GM19043 (cell line): Measurements from ENCODE around the gene COL8A2.

Experiments
- ATAC-seq: cut with Tn5 transposase; IDR thresholded peaks from one replicate; pipeline ENCODE4 v1.9.1; 2021; ENCODE audit warnings: low read depth; ENCODE audit not compliant: unreplicated experiment

Gene COL8A2

GRCh38 chr1:36137776-36138175 is 12.8 kb upstream of the COL8A2 start:
- ATAC-seq: no peak

GRCh38 chr1:36137226-36137625 is 12.2 kb upstream of the COL8A2 start:
- ATAC-seq: no peak

- ATAC-seq: no peak
These were observed 11.5 kb upstream of the COL8A2 start for GRCh38 chr1:36136535-36136934.

- no peak for ATAC-seq
These were observed 10.8 kb upstream of the COL8A2 start for GRCh38 chr1:36135796-36136195.

- ATAC-seq: no peak
These were observed 10.3 kb upstream of the COL8A2 start for GRCh38 chr1:36135330-36135667.

GRCh38 chr1:36134505-36135329 is 9.7 kb upstream of the COL8A2 start:
- no peak for ATAC-seq

- ATAC-seq: no peak
These were observed 9.0 kb upstream of the COL8A2 start for GRCh38 chr1:36134031-36134430.

- no peak for ATAC-seq
These were observed 8.5 kb upstream of the COL8A2 start for GRCh38 chr1:36133484-36133883.

GRCh38 chr1:36132029-36132428 is 7.0 kb upstream of the COL8A2 start:
- ATAC-seq: no peak

- ATAC-seq: no peak
These were observed 3.8 kb upstream of the COL8A2 start for GRCh38 chr1:36128905-36129206.

- no peak for ATAC-seq
These were observed 3.3 kb upstream of the COL8A2 start for GRCh38 chr1:36128126-36128904.

- ATAC-seq: no peak
These were observed 1.9 kb upstream of the COL8A2 start for GRCh38 chr1:36126797-36127500.

- no peak for ATAC-seq
These were observed 1.1 kb upstream of the COL8A2 start for GRCh38 chr1:36126005-36126716.

GRCh38 chr1:36124404-36125128 is 456 bp downstream of the COL8A2 start:
- no peak for ATAC-seq

- ATAC-seq: no peak
These were observed 1.7 kb downstream of the COL8A2 start for GRCh38 chr1:36123356-36123755.

- ATAC-seq: no peak
These were observed 2.7 kb downstream of the COL8A2 start for GRCh38 chr1:36122062-36123030.

GRCh38 chr1:36119456-36119855 is 5.6 kb downstream of the COL8A2 start:
- no peak for ATAC-seq

- ATAC-seq: no peak
These were observed 6.4 kb downstream of the COL8A2 start for GRCh38 chr1:36118447-36119204.
